K562 (cell line): ENCODE measurements around the gene STRA8. TPM values are rescaled to one million over a fixed set of nuclear protein-coding genes. Genes with fewer than 3 reads are reported as not detected.

Experiments
- CTBP1 ChIP-seq: fragments of 450-650 bp; IDR thresholded peaks from 2 replicates; pipeline ENCODE4 v1.6.1; 2016; ENCODE audit warnings: borderline replicate concordance
- ELF2 ChIP-seq: fragments of 250-450 bp; sonication (Bioruptor Pico); IDR thresholded peaks from 2 replicates; pipeline ENCODE4 v1.5.0; 2021; ENCODE audit warnings: mild to moderate bottlenecking
- ETV6 ChIP-seq, 3 experiments: fragments of 150-350 bp in 1 of 3; sonication (generic) in 1 of 3; formaldehyde crosslinking in 1 of 3; IDR thresholded peaks; 2 replicates each; pipeline versions ENCODE4 v1.6.1 to v1.8.0; 2014 to 2022; ENCODE audit warnings: borderline replicate concordance in 2 of 3, low read depth in 2 of 3, antibody characterized with exemption in 1 of 3, low read length in 1 of 3, mild to moderate bottlenecking in 1 of 3, missing genetic modification reagents in 1 of 3
- JUN ChIP-seq, 2 experiments: sonication (generic) in 1 of 2; formaldehyde crosslinking in 1 of 2; IDR thresholded peaks; 2 replicates each; pipeline versions ENCODE4 v1.6.1 to v1.8.0; 2012 to 2022; ENCODE audit warnings: borderline replicate concordance in 2 of 2, mild to moderate bottlenecking in 2 of 2, improper control_type of control experiment in 1 of 2, low read depth in 1 of 2, low read length in 1 of 2, missing genetic modification reagents in 1 of 2
- KLF6 ChIP-seq: fragments of 250-450 bp; sonication (Bioruptor Pico); IDR thresholded peaks from 2 replicates; pipeline ENCODE4 v1.4.0; 2020; ENCODE audit warnings: mild to moderate bottlenecking, moderate library complexity, borderline replicate concordance
- MEF2A ChIP-seq: IDR thresholded peaks from 2 replicates; pipeline ENCODE4 v1.6.1; 2011; ENCODE audit warnings: low read depth, mild to moderate bottlenecking, low read length, moderate library complexity; ENCODE audit not compliant: control insufficient read depth
- NCOA2 ChIP-seq, 2 experiments: fragments of 450-650 bp; IDR thresholded peaks; 2 replicates each; pipeline ENCODE4 v1.6.1; 2018; ENCODE audit warnings: mild to moderate bottlenecking in 2 of 2, moderate library complexity in 1 of 2; ENCODE audit not compliant: partially characterized antibody in 2 of 2
- PTBP1 ChIP-seq: fragments of 200-400 bp; formaldehyde crosslinking; IDR thresholded peaks from 2 replicates; pipeline ENCODE4 v1.6.1; 2017; ENCODE audit warnings: low read depth, low read length
- RB1 ChIP-seq: fragments of 450-650 bp; IDR thresholded peaks from 2 replicates; pipeline ENCODE4 v1.6.1; 2017; ENCODE audit warnings: low read depth, mild to moderate bottlenecking
- SPI1 ChIP-seq: IDR thresholded peaks from 2 replicates; pipeline ENCODE4 v1.6.1; 2011; ENCODE audit warnings: low read depth, low read length, control low read depth, borderline replicate concordance
- ZNF778 ChIP-seq: fragments of 450-650 bp; formaldehyde crosslinking; IDR thresholded peaks from 2 replicates; pipeline ENCODE4 v1.4.0; 2020; ENCODE audit warnings: mild to moderate bottlenecking, moderate library complexity
- polyA plus RNA-seq, 8 experiments: library from polyadenylated mRNA; depleted of rRNA in 4 of 8; stranded (reverse) in 5 of 8; unstranded in 3 of 8; fragments of >200 nt; fragmentation: Nextera tagmentation in 2 of 8; fragmentation: Illumina TruSeq in 1 of 8; extraction: Ambion mirVana in 2 of 8; extraction: Trizol in 1 of 8; gene quantifications; 2 replicates each; pipeline versions ENCODE4 v1.2.1 to v1.2.3, GENCODE V29; 2011 to 2014; ENCODE audit warnings: inconsistent platforms in 1 of 8, missing spikeins in 1 of 8
- total RNA-seq, 7 experiments: library from RNA; depleted of rRNA in 6 of 7; stranded (reverse); fragments of >200 nt in 6 of 7; fragmentation: Illumina TruSeq in 2 of 7; extraction: Trizol in 2 of 7; gene quantifications; 2 replicates each; pipeline versions ENCODE4 v1.2.1 to v1.2.3, GENCODE V29; 2011 to 2021; ENCODE audit warnings: low replicate concordance in 1 of 7
- TF ChIP-seq, protein P1 (sequence below): fragments of 450-650 bp; IDR thresholded peaks from 2 replicates; pipeline ENCODE4 v1.7.1; 2018; ENCODE audit warnings: mild to moderate bottlenecking, low read depth; ENCODE audit not compliant: partially characterized antibody
- TF ChIP-seq, protein P2 (sequence below), 3 experiments: IDR thresholded peaks in 2 of 3; conservative IDR thresholded peaks in 1 of 3; 2 replicates each; pipeline ENCODE4 v1.5.1; 2011 to 2012; ENCODE audit warnings: low read length in 3 of 3, mild to moderate bottlenecking in 3 of 3, control low read depth in 2 of 3, improper control_type of control experiment in 1 of 3, inconsistent platforms in 1 of 3, low read depth in 1 of 3, mixed read lengths in 1 of 3, moderate library complexity in 1 of 3; ENCODE audit not compliant: insufficient read depth in 2 of 3
- TF ChIP-seq, protein P3 (sequence below): sonication (generic); formaldehyde crosslinking; IDR thresholded peaks from 2 replicates; pipeline ENCODE4 v1.8.1; 2023; ENCODE audit warnings: mild to moderate bottlenecking, missing genetic modification reagents
- TF ChIP-seq, protein P4 (sequence below): fragments of 150-350 bp; IDR thresholded peaks from 2 replicates; pipeline ENCODE4 v1.6.1; 2014; ENCODE audit warnings: low read depth, mild to moderate bottlenecking, low read length, borderline replicate concordance

The STRA8 gene
- total and polyA plus RNA-seq, 9 of the 15 experiments (the other 6 are each of a cell fraction or from before 2014, with no cell fraction given): not detected

DNA sequence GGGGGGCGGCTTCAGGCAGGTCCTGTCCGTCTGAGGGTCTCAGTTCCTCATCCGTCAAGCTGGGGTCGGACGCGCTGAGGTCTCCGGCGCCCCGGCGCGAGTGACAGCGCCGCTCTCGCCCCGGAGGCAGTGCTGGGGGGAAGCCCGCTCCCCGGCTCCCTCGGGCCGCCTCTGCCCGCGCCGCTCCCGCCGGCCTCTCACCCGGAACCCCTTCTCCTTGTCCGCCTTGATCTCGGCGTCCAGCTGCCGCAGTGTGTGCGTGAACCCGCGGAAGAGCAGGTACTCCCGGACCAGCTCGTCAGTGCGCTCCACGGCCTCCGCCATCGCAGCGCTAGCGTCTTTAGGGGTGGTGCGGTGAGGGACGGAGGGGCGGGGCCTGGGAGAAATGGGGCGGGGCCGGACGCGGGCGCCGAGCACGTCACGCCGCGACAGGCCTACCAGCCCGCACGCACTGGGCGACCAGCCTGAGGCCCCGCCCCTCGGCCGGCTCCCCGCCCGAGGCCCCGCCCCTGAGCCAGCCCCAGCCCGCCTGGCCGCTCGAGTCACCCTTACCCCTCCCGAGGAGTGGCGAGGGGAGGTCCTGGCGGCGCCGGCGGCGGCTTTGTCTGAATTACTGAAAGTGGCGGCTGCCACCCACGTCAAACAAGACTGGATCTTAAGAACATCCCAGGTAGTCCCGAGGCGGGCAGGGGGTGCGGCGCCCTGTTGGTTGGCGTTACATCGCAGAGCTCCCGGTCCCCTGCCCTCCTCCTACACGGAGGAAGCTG is 22.3 kb upstream of the STRA8 start, which contains the start of gene WDR91 (continued):
- TF ChIP-seq SPI1: no peak
- TF ChIP-seq, protein P1, sequence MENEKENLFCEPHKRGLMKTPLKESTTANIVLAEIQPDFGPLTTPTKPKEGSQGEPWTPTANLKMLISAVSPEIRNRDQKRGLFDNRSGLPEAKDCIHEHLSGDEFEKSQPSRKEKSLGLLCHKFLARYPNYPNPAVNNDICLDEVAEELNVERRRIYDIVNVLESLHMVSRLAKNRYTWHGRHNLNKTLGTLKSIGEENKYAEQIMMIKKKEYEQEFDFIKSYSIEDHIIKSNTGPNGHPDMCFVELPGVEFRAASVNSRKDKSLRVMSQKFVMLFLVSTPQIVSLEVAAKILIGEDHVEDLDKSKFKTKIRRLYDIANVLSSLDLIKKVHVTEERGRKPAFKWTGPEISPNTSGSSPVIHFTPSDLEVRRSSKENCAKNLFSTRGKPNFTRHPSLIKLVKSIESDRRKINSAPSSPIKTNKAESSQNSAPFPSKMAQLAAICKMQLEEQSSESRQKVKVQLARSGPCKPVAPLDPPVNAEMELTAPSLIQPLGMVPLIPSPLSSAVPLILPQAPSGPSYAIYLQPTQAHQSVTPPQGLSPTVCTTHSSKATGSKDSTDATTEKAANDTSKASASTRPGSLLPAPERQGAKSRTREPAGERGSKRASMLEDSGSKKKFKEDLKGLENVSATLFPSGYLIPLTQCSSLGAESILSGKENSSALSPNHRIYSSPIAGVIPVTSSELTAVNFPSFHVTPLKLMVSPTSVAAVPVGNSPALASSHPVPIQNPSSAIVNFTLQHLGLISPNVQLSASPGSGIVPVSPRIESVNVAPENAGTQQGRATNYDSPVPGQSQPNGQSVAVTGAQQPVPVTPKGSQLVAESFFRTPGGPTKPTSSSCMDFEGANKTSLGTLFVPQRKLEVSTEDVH: no peak
- TF ChIP-seq, protein P2, sequence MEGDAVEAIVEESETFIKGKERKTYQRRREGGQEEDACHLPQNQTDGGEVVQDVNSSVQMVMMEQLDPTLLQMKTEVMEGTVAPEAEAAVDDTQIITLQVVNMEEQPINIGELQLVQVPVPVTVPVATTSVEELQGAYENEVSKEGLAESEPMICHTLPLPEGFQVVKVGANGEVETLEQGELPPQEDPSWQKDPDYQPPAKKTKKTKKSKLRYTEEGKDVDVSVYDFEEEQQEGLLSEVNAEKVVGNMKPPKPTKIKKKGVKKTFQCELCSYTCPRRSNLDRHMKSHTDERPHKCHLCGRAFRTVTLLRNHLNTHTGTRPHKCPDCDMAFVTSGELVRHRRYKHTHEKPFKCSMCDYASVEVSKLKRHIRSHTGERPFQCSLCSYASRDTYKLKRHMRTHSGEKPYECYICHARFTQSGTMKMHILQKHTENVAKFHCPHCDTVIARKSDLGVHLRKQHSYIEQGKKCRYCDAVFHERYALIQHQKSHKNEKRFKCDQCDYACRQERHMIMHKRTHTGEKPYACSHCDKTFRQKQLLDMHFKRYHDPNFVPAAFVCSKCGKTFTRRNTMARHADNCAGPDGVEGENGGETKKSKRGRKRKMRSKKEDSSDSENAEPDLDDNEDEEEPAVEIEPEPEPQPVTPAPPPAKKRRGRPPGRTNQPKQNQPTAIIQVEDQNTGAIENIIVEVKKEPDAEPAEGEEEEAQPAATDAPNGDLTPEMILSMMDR (IDR thresholded peaks at IDR 0.05 in 2 of 3, conservative IDR thresholded peaks at IDR 0.05 in 1 of 3; ENCODE audit: insufficient read depth in 2 of 3, low read depth in 1 of 3, low read length in 3 of 3): 0 out of 6 replicates have a peak, but pooled peaks of 1 of the 3 experiments have one; percentile 1
- TF ChIP-seq, protein P3, sequence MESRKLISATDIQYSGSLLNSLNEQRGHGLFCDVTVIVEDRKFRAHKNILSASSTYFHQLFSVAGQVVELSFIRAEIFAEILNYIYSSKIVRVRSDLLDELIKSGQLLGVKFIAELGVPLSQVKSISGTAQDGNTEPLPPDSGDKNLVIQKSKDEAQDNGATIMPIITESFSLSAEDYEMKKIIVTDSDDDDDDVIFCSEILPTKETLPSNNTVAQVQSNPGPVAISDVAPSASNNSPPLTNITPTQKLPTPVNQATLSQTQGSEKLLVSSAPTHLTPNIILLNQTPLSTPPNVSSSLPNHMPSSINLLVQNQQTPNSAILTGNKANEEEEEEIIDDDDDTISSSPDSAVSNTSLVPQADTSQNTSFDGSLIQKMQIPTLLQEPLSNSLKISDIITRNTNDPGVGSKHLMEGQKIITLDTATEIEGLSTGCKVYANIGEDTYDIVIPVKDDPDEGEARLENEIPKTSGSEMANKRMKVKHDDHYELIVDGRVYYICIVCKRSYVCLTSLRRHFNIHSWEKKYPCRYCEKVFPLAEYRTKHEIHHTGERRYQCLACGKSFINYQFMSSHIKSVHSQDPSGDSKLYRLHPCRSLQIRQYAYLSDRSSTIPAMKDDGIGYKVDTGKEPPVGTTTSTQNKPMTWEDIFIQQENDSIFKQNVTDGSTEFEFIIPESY (CRISPR knock-in tag): peak; percentile 57
- TF ChIP-seq PTBP1: peak; percentile 38; the same call in 1 of the 2 replicates
- TF ChIP-seq NCOA2 (IDR thresholded peaks at IDR 0.05; ENCODE audit: partially characterized antibody in 2 of 2): no peak
- no peak for TF ChIP-seq ZNF778
- no peak for TF ChIP-seq JUN (IDR thresholded peaks at IDR 0.05; ENCODE audit: borderline replicate concordance, low read depth, low read length)
- TF ChIP-seq JUN (CRISPR knock-in tag; IDR thresholded peaks at IDR 0.05; ENCODE audit: borderline replicate concordance): peak; percentile 61; the same call in 1 of the 2 replicates
- TF ChIP-seq ETV6 (IDR thresholded peaks at IDR 0.05; ENCODE audit: borderline replicate concordance in 1 of 2, low read depth in 2 of 2, low read length in 1 of 2): no peak
- peak; percentile 36; the same call in 1 of the 2 replicates for TF ChIP-seq ETV6 (CRISPR knock-in tag; IDR thresholded peaks at IDR 0.05; ENCODE audit: borderline replicate concordance)
- peak; percentile 64 for TF ChIP-seq CTBP1
- no peak for TF ChIP-seq KLF6 (CRISPR knock-in tag)
- TF ChIP-seq RB1: peak; percentile 85
- TF ChIP-seq, protein P4, sequence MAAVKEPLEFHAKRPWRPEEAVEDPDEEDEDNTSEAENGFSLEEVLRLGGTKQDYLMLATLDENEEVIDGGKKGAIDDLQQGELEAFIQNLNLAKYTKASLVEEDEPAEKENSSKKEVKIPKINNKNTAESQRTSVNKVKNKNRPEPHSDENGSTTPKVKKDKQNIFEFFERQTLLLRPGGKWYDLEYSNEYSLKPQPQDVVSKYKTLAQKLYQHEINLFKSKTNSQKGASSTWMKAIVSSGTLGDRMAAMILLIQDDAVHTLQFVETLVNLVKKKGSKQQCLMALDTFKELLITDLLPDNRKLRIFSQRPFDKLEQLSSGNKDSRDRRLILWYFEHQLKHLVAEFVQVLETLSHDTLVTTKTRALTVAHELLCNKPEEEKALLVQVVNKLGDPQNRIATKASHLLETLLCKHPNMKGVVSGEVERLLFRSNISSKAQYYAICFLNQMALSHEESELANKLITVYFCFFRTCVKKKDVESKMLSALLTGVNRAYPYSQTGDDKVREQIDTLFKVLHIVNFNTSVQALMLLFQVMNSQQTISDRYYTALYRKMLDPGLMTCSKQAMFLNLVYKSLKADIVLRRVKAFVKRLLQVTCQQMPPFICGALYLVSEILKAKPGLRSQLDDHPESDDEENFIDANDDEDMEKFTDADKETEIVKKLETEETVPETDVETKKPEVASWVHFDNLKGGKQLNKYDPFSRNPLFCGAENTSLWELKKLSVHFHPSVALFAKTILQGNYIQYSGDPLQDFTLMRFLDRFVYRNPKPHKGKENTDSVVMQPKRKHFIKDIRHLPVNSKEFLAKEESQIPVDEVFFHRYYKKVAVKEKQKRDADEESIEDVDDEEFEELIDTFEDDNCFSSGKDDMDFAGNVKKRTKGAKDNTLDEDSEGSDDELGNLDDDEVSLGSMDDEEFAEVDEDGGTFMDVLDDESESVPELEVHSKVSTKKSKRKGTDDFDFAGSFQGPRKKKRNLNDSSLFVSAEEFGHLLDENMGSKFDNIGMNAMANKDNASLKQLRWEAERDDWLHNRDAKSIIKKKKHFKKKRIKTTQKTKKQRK: no peak
- TF ChIP-seq MEF2A: no peak
- TF ChIP-seq ELF2: no peak
